ENCODE results near the gene FGF5.

FGF5 gene

DNA sequence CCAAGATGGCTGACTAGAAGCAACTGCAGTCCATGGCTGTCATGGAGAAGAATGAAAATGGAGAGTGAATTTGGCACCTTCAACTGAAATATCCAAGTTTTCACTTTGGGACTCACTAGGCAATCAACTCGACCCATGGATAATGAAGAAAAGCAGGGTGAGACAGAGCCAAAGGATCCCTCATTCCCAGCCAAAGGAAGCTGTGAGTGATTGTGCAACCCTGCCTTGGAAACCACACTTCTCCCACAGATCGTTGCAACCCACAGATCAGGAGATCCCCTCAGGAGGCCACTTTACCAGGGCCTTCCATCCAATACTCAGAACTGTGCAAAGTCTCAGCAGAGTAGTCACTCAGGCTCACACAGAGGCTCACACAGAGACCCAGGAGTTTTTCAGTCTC lies 73.6 kb downstream of the FGF5 start:
- DNase-seq (ENCODE audit: low read depth): peak; percentile 3

Data from ELR (cell line).